DMS 273 (cell line): Measurements from ENCODE around the gene HOXD8.
A peak's percentile ranks its signal among the peaks of the same experiment; 100 is the strongest.

Experiments used
- DNase-seq: peaks from one replicate; lab custom pipeline; 2025; ENCODE audit not compliant: unreplicated experiment; lab: John Stamatoyannopoulos, UW

Gene HOXD8

DNA sequence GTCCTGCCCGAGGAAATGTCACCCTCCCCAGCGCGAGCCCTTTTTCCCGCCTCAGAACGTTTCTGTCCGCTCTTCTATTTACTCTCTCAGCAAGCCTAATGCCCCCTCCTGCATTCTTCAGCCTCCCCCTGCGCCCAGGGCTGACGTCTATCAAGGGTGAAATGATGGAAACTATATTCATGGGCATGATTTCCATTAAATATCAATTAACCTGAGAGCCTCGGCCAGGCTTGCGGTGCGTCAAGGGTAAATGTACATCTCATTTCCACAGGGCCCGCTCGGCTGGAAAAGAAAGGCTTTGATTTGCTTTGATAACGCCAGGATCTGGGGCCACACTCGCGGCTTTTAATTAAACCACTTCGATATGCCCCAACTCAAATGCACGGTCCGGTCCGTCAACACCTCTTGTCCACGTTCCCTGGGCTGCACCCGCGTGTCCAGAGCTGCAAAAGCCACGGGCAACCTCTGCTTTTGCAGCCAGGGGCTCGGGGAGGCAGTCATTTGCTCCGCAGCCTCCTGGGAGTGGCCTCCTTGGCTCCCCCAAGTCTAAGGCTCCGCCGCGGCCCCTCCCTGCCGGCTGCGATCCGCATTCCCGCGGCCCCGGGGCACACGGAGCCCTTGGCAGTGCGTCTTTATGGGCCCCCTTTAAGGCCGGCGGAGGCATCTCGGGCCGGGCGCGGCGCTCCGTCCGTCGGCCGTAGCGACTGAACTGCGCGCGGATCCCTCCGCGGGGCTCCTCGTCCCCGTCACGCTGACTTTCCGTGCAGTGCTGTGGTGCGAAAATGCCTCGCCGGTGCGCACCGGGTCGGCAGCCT lies at the start of gene HOXD8:
Gene HOXD8, plus strand, starts transcription at position 724 of the 815 bp plus-strand sequence. CDS start 662 bp downstream, outside the sequence.
- peak; percentile 71 for DNase-seq

DNA sequence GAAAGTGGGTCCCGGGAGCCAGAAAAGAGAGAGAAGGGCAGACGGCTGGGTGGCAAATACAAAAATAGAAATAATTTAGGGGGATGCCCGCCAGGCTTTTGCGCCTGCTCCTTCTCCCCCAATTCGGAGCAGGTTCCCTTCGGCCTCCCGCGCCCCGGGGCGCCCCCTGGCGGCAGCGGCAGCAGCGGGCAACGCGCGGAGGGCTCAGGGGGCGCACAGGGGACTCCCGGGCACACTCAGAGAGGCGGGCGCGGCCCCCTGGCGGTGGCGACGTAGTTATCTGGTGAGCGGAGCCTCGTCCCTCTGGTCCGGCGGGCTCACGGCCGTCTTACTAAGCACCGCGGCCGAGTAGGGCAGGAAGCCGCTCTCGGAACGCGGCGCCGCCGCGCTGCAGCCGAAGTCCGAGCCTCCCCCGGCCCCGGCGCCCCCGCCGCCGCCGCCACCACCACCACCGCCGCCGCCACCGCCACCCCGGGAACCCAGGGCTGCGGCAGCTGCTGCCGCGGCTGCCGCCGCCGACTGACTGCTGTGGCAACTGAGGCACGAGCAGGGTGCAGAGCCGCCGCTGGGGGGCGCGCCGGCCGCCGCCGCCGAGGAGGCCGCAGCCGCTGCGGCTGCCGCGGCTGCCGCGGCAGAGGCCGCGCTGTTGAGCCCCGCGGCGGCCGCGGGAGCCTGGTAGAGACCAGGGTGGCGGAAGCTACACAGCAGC lies 49.5 kb upstream of the HOXD8 start:
- DNase-seq: no peak

DNA sequence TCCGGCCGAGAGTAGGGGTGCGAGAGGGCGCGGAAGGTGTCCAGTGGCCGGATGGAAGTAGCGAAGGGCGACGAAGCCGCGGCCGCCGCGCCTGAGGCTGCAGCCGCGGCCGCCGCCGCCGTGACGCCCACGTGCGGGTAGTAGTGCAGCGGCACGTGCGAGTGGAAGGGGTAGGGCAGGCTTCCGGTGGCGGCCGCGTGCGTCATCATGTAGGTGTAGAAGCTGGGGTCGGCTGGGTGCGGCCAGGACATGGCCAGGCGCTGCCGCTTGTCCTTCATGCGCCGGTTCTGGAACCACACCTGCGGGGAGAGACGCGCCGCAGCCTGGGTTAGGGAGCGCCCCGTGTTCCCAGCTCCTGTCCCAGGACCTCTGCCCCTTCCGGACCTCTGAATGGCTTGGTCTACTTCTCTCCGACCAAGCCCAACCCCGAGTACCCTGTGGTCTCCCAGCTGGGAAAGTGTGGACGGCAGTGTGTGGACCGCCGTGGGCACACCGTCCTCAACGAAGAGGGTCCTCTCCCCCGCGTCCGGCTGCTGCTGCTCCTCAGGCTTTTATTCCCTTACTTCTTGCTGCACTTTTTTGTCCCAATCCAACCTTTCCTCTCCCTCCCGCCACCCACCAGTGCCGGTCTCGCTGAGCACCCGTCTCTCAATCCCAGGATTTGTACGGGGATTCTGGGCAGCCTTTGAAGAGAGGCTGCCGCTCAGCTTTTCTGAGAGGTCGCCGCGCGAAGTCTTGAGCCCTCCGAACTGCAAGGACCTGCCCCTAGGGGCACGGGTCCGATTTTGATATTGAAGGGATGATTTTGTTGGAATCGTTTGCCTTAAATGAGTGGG lies 48.7 kb upstream of the HOXD8 start:
- DNase-seq: no peak

DNA sequence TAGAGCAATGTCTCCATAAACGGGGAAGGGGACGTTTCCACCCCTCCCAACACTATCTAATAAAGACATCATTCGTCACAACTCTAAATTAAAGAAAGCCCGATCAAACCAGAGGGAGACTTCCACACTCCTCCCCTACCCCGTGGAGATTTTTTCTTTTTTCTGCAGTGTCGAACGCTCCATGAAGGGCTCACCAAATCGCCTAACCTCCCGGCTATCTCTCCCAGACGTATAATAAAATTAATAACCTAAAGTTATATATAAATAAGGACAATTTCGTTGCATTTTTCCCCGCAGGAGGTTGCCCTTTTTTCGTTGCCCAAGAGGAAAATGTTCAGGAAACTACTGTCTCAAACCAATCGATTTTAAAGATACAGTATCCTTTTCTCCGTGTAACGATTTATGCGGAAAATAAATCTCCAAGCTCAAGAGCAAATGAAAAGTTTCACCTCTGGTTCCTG lies 48.1 kb upstream of the HOXD8 start:
- DNase-seq: no peak

DNA sequence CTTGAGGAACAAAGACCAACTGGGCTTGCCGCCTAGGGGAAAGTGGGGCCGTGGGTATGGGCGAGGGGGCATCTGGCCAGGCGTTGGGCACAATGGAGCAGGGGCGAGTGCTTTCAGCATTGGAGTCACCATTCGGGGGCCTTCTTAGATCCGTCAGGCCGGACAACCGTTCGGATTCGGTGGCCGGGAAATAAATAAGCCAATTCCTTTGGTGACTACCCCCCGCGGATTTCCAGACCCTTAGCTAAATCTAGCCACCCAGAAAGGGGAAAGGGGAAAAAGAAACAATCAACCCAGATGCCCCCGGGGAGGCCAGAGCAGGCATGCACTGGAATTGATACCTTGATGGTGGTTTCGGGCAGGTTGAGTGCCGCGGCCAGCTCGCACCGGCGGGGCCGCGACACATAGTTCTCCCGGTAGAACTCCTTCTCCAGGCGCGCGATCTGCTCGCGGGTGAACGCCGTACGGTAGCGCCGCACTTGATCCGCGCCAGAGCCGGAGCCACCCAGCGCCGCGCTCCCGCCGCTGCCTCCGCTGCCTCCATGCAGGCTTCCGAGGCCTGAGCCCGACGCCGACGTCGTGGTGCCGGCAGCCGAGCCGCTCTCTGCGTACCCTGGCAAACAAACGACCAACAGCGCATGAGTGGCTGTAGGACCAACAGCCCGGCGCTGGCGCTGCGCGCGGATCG lies 47.5 kb upstream of the HOXD8 start:
- DNase-seq: no peak

DNA sequence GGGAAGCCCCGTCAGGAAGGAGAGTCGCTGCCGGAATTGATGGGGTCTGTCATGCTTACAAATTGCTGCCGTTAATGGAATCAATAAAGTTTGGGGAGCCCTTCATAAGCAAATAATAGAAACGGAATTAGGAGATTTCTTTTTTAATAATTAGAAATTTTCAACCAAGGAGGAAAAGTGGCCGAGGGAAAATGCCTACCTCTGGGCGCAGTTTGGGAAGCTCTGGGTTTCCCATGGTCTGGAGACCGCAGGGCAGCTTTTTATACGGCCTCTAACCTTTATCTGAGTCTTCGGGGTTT lies 47.0 kb upstream of the HOXD8 start:
- DNase-seq: no peak

DNA sequence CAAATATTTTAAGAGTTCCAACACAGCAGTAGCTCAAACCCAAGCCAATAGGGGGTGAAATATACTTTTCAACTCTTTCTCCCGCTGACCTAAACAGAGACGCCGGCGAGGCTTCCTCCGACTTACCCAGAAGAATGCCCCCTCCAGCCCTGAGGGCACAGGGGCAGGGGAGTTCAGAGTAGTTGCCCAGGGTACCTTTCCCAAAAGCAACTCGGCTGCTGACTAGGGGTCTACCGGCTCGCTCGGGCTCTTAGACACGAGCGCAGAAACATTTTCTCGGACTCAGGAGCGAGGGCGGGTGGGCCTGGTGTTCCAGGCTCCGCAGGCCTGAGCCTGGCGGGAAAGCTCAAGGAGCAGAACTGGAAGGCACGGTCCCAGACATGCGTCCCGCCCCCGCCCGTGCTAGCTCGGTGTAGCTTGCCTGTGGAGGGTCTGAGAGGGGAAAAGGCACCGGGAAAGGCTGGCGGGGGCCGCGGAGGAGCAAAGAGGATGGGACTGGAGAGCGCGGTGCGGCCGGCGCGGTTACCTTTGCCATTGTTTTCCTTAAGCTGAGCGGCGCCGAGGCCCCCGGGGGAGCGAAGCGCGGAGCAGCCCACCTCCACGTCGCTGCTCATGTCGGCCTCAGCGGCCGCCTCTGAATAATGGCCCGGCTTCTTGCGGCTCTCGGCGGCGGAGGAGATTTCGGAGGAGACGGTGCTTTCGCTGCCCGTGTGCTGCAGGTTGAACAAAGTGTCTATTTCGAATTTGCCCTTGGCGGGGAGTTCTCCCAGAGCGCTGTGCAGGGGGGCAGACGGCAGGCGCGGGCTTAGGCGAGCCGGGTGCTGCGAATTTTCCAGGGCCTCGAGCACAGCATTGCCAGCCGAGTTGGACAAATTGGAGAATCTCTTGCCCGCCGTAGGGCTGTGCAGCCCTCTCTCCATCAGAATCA lies 46.4 kb upstream of the HOXD8 start:
- DNase-seq: no peak

DNA sequence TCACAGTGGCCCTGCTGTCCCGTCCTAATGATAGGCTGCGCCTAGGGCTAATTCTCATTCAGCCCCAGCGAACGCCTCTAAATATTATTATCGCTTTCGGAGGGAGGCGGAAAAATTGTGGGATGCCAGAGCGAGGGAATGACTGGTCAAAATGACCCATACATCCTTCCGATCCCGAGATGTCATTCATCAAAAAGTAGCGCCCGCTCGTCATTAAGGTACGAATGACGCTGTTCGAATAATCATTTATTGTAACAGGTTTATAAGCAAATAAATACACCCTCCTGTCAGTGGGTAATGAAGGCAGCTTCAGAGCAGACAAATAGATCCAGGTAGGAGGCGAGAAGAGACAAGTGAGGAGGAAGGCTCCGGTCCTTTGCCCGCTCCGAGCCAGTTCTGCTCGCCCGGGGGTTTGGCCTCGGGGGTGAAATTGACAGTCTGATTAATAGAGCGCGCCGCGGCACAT lies 45.7 kb upstream of the HOXD8 start, which contains the start of gene EVX2:
Gene EVX2, minus strand, starts transcription at position 167 of the 466 bp plus-strand sequence. CDS start 186 bp downstream, outside the sequence.
- DNase-seq: no peak

DNA sequence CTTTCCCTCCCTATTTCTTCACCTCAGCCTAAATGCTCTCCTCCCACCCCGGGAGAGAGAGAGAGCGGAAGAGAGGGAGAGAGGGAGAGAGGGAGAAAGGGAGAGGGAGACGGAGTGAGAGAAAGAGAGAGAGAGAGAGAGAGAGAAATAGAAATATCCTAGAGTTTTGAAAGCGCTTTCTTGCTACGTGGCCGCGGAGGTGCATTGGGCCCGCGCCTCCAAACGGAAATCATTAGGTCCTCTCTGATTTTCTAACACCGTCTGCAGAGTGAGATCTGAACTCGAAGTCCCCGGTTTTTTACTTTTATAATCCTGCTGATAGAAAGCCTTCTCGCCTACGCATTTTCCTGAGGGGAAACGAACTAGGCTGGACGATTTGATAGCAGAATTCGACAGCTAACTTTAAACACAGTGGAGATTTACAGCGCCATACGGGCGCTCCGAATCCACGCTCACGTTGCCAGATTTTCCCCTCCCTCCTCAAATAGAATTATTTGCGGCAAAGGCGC lies 44.8 kb upstream of the HOXD8 start:
- DNase-seq: peak; percentile 30

DNA sequence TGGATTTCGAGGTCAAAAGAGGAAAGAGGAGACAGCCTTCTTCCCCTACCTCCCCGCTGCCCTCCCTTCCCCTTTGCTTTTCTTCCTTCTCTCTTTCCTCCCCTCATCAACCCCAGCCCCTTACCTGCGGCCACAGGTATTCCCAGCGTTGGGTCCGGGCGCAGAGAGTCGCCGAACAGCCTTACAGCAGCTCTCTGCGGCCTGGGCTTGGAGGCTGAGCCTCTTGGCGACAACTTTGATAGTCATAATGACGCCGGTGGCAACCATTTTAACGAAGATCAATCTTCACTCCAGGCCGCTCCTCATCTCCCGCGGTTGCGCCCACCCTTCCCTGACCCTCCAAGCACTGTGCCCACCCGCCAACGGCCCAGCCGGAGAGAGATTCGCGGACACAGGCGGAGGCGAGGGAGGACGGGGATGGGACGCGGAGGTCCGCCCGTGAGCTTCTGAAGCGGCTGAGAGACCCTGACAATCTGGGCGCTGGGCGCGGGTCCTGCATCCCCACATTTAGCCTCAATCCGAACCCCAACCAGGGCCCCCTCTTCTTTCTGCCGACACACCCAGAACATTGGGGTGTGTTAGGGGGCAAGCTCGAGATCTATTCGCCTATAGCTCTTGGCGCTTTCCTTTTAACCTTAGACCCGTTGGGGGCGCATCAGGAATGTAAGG lies 44.3 kb upstream of the HOXD8 start:
- no peak for DNase-seq

DNA sequence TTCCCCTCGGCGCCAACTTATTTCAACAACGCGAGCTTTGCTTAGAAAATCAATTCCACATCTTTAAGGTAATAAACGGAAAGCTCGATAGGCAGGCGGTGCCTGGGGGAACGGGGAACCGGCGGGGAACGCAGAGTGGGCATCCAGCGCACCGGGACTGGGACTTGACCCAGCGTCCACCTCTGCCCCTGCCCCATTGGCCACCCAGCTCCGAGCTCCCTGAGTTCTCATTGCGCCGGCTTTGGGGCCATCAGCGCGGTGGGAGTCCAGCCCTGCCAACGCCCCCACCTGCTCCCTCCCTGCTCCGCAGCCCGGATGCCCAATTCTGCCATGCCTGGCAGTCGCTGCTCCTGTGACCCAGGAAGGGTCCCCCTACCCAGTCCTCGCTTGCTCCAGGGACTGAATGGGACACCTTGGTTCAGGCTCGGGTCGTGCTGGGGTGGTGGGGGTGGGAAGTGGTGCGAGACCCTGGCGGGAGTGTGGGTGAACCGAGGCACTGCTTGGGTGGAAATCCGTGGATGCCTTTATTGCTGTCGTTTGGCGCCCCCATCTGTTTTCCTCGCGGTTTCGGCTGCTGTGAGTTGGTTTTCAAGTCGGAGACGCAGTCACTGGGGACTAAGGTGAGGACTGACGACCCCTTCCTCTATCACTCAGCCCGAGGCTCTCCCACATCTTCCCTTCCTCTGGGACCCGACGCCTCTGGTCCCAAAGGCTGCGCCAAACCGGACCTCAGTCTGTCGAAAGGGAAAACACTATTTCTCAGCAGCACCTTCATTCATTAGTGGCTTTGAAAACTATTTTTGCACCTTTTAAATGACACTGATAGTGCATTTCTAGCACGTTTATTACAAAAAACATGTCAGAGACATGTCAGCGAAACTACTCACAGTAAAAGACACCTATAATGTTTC lies 43.4 kb upstream of the HOXD8 start:
- DNase-seq: peak; percentile 84

DNA sequence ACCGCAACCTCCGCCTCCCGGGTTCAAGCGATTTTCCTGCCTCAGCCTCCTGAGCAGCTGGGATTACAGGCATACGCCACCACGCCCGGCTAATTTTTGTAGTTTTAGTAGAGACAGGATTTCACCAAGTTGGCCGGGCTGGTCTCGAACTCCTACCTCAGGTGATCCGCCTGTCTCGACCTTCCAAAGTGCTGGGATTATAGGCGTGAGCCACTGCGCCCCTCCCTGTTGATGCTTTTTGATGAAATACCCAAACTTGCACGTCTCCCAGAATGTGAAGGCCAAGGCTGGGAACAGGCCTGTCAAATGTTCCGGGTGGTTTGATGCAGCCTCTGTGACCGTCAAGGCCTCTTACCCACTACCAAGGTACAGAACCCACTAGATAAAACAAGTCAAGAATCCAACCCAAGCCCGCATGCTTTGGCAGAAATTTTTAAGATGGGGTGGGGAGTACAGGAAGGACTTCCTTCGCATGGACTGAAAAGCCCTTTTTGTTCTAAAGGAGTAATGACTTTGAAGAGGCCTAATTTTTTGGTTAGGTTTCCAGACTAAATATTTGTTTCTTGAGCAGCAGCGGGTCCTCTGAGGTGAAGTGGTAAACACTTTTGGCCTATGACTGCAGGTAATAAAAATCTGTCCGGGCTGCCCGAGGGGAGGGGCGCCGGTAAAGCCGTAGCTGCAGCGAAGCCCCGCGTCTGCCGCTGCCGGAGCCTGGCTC lies 42.0 kb upstream of the HOXD8 start:
- no peak for DNase-seq

DNA sequence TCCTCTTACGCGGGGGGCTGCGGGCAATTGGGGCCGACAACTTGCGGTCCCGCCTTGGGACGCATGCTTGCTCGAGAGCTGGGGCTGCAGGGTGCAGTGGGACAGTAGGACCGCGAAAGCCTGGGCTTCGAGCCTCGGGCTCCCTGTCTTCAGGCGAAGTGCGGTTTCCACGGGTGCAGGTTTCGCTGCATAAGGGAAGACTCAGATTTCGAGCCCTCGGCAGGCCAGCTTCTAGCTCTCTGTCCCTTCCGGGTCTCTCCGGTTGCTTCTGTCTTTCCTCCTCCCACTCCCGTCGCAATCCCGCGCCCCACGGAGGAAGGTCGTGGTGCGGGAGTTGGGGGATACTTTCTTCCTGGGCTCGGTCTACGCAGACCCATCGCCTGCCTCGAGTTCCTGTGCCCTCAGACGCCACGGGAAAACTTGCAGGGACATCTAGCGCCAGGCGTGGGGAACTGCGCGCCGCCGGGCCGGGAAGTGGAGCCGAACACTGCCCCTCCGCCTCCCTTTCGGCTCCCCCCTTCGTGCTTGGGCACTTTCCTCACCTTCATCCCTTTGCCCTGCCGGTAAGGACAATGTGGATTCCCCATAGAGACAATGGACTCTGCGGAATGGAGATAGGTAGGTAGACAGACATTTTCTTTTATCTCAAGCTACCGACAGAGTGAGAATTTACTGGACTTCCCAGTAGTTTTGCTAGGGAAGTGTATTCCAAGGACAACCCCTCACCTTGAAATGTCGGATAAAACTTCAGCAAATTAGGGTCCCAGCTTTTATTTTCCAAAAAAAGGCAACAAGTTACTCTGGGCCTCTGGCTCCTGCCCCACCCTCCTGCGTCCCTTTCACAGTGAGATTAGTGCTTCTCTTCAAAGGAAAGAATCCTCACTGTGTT lies 41.2 kb upstream of the HOXD8 start:
- peak; percentile 85 for DNase-seq

DNA sequence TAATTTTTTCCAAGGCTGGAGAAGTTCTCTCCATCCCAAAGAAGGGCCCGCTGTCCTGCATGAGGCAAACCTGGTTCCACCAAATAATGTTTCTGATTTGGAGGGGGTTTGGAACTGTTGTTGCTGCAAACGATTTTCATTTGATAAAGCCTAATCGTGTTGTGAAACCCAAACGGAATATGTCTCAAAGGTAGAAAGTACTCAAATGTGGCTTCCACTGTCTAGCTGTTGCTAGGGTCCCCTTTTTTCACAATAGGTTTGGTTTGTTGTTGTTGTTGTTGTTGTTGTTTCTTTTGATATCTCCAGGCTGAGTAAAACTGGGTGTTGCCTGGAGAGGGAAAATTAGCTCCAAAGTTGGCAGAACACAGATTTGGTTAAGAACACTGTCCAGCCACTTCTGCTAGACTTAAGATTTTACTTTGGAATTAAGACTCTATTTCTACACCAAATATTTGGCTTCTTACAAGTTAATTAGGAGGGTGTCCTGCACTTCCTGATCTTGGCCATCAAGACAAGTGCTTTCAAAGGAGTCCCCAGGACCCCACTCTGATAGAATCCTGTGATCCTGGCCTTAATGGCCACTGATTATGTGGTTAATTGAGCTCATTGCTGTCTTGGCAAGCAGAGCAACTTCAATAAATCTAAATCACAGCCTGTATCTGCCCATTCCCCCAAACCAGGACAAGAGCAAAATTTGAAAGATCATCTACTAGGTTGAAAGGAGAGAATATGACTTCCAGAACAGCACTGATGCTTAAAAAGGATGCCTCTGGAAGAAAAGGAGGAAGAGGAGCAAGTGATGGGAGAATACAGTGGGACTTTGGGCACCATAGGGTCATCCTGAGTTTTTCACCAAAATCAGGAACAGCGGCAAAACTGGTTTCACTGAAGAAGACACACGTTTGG lies 40.3 kb upstream of the HOXD8 start:
- DNase-seq: no peak

DNA sequence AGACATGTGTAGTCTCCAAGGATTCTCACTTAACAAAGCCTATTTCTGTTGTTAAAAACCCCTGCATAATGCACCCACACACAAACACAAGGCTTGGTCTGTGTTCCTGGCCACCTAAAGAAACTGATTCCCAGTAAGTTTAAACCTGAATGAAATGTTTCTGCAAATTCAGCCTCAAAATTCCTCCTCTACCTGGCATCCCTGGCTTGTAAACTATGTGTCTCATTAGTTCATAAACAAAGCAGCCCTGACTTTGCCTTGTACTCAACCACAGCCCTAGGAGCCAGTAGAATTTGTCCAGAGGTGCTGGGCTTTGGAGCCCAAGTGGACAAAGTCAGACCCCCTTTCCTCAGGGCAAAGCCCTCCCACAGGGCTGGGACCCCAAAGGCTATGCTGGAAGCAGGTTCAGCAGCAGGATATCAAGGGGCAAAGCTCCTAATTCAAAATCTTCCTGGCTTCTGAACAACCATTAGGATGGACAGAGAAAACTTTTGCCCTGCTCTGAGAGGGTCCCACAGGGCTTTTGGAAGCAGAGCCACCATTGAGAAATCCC lies 39.6 kb upstream of the HOXD8 start:
- DNase-seq: no peak
